Endothelial cell (in vitro differentiated cells): Measurements from ENCODE around the gene PFAS. TPM values are rescaled to one million over a fixed set of nuclear protein-coding genes. Genes with fewer than 3 reads are reported as not detected.

ENCODE experiments used
- DNase-seq: peaks from one replicate; pipeline ENCODE4 v3.0.0; 2021; ENCODE audit warnings: low spot score
- H3K27ac Mint-ChIP-seq: one replicate; pipeline ENCODE4 v1.8.0; 2021; ENCODE audit warnings: mixed read lengths, inconsistent platforms; ENCODE audit not compliant: unreplicated experiment
- H3K27me3 Mint-ChIP-seq: one replicate; pipeline ENCODE4 v1.8.0; 2021; ENCODE audit warnings: mild to moderate bottlenecking, moderate library complexity, mixed read lengths, inconsistent platforms; ENCODE audit not compliant: unreplicated experiment
- H3K36me3 Mint-ChIP-seq: one replicate; pipeline ENCODE4 v1.8.0; 2021; ENCODE audit warnings: mild to moderate bottlenecking, low read depth, mixed read lengths, inconsistent platforms; ENCODE audit not compliant: unreplicated experiment
- H3K4me1 Mint-ChIP-seq: one replicate; pipeline ENCODE4 v1.8.0; 2021; ENCODE audit warnings: mild to moderate bottlenecking, mixed read lengths, inconsistent platforms; ENCODE audit not compliant: unreplicated experiment
- H3K4me3 Mint-ChIP-seq: one replicate; pipeline ENCODE4 v1.8.0; 2021; ENCODE audit warnings: mild to moderate bottlenecking, mixed read lengths, inconsistent platforms; ENCODE audit not compliant: unreplicated experiment
- H3K9me3 Mint-ChIP-seq: one replicate; pipeline ENCODE4 v1.8.0; 2021; ENCODE audit warnings: mixed read lengths, inconsistent platforms; ENCODE audit not compliant: unreplicated experiment
- total RNA-seq: library from RNA; stranded (reverse); fragmentation: NEBNext Ultra II Directional; extraction: Animal tissue kit (Norgen Biotek cat#: 25700); gene quantifications from one replicate; pipeline ENCODE4 v1.2.1, GENCODE V29; 2021; ENCODE audit not compliant: unreplicated experiment
- TF ChIP-seq, protein P1 (sequence below): fragments of 200-600 bp; sonication (generic); IDR thresholded peaks from one replicate; pipeline ENCODE4 v1.5.0; 2021; ENCODE audit warnings: antibody characterized with exemption; ENCODE audit not compliant: unreplicated experiment

The PFAS gene
- total RNA-seq, 1 donor from 2014 or later: 67.0 TPM

GRCh38 chr17:8268550-8269298, 19.6 kb downstream of the PFAS start:
- no peak overlapping the region for H3K4me3 Mint-ChIP-seq
- H3K4me1 Mint-ChIP-seq: peaks cover 15% of the 10 kb centered on the region
- peaks cover 18% of the 10 kb centered on the region for H3K36me3 Mint-ChIP-seq
- H3K9me3 Mint-ChIP-seq: no peaks in the 10 kb centered on the region
- DNase-seq: no peak
- H3K27ac Mint-ChIP-seq: no peak overlapping the region
- no peaks in the 10 kb centered on the region for H3K27me3 Mint-ChIP-seq
- TF ChIP-seq, protein P1, sequence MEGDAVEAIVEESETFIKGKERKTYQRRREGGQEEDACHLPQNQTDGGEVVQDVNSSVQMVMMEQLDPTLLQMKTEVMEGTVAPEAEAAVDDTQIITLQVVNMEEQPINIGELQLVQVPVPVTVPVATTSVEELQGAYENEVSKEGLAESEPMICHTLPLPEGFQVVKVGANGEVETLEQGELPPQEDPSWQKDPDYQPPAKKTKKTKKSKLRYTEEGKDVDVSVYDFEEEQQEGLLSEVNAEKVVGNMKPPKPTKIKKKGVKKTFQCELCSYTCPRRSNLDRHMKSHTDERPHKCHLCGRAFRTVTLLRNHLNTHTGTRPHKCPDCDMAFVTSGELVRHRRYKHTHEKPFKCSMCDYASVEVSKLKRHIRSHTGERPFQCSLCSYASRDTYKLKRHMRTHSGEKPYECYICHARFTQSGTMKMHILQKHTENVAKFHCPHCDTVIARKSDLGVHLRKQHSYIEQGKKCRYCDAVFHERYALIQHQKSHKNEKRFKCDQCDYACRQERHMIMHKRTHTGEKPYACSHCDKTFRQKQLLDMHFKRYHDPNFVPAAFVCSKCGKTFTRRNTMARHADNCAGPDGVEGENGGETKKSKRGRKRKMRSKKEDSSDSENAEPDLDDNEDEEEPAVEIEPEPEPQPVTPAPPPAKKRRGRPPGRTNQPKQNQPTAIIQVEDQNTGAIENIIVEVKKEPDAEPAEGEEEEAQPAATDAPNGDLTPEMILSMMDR: no peak

GRCh38 chr17:8272421-8272820, 23.3 kb downstream of the PFAS start:
- no peak overlapping the region for H3K4me3 Mint-ChIP-seq
- peaks cover 15% of the 10 kb centered on the region for H3K4me1 Mint-ChIP-seq
- DNase-seq: no peak
- TF ChIP-seq, protein P1: no peak
- H3K36me3 Mint-ChIP-seq: peaks cover 7% of the 10 kb centered on the region
- H3K27ac Mint-ChIP-seq: no peak overlapping the region
- H3K27me3 Mint-ChIP-seq: peaks cover 4% of the 10 kb centered on the region
- no peaks in the 10 kb centered on the region for H3K9me3 Mint-ChIP-seq

GRCh38 chr17:8273884-8274444, 24.9 kb downstream of the PFAS start:
- no peak for DNase-seq
- H3K4me3 Mint-ChIP-seq: no peak overlapping the region
- no peaks in the 10 kb centered on the region for H3K9me3 Mint-ChIP-seq
- TF ChIP-seq, protein P1: no peak
- H3K27me3 Mint-ChIP-seq: peaks cover 4% of the 10 kb centered on the region
- H3K36me3 Mint-ChIP-seq: peaks cover 6% of the 10 kb centered on the region
- peaks cover 15% of the 10 kb centered on the region for H3K4me1 Mint-ChIP-seq
- no peak overlapping the region for H3K27ac Mint-ChIP-seq

GRCh38 chr17:8274816-8275215, 25.7 kb downstream of the PFAS start:
- peaks cover 6% of the 10 kb centered on the region for H3K27me3 Mint-ChIP-seq
- no peaks in the 10 kb centered on the region for H3K9me3 Mint-ChIP-seq
- H3K27ac Mint-ChIP-seq: no peak overlapping the region
- no peaks in the 10 kb centered on the region for H3K36me3 Mint-ChIP-seq
- TF ChIP-seq, protein P1: no peak
- peaks cover 15% of the 10 kb centered on the region for H3K4me1 Mint-ChIP-seq
- no peak for DNase-seq
- H3K4me3 Mint-ChIP-seq: no peak overlapping the region
